MM.1S (cell line): ENCODE results near the gene DUSP3.

Experiments used
- DNase-seq: peaks from one replicate; pipeline ENCODE4 v3.0.0-alpha.2; 2015
- H2AFZ ChIP-seq: fragments of 300-600 bp; sonication (generic); 2 replicates; pipeline ENCODE4 v1.6.0; 2016; ENCODE audit warnings: antibody characterized with exemption, low read length
- H3F3A ChIP-seq: fragments of 300-600 bp; sonication (generic); 2 replicates; pipeline ENCODE4 v1.6.1; 2016; ENCODE audit warnings: mild to moderate bottlenecking, antibody characterized with exemption, low read length, moderate library complexity, mixed read lengths; ENCODE audit not compliant: insufficient read depth
- H3K27ac ChIP-seq: fragments of 300-600 bp; sonication (generic); 2 replicates; pipeline ENCODE4 v1.5.1; 2016; ENCODE audit warnings: mild to moderate bottlenecking, low read length
- H3K27me3 ChIP-seq: fragments of 300-600 bp; sonication (generic); replicated peaks from 2 replicates; pipeline ENCODE4 v1.6.0; 2016; ENCODE audit warnings: low read length; ENCODE audit not compliant: insufficient read depth
- H3K36me3 ChIP-seq: fragments of 300-600 bp; sonication (generic); replicated peaks from 2 replicates; pipeline ENCODE4 v1.6.1; 2016; ENCODE audit warnings: mild to moderate bottlenecking, low read length, mixed read lengths; ENCODE audit not compliant: insufficient read depth
- H3K4me1 ChIP-seq: fragments of 300-600 bp; sonication (generic); 2 replicates; pipeline ENCODE4 v1.6.1; 2016; ENCODE audit warnings: low read length, mixed read lengths
- H3K4me2 ChIP-seq: fragments of 300-600 bp; sonication (generic); 2 replicates; pipeline ENCODE4 v1.6.0; 2016; ENCODE audit warnings: low read depth, low read length
- H3K4me3 ChIP-seq: fragments of 300-600 bp; sonication (generic); 2 replicates; pipeline ENCODE4 v1.5.1; 2016; ENCODE audit warnings: low read length, mixed read lengths
- H3K79me2 ChIP-seq: fragments of 300-600 bp; sonication (generic); 2 replicates; pipeline ENCODE4 v1.6.1; 2016; ENCODE audit warnings: mixed run types, low read length, mixed read lengths
- H3K9ac ChIP-seq: fragments of 300-600 bp; sonication (generic); 2 replicates; pipeline ENCODE4 v1.6.1; 2016; ENCODE audit warnings: low read length, mixed read lengths
- H3K9me2 ChIP-seq: fragments of 300-600 bp; sonication (generic); replicated peaks from 2 replicates; pipeline ENCODE4 v1.6.1; 2016; ENCODE audit warnings: mild to moderate bottlenecking, low read length, mixed read lengths; ENCODE audit not compliant: insufficient read depth
- H3K9me3 ChIP-seq: fragments of 300-600 bp; sonication (generic); replicated peaks from 2 replicates; pipeline ENCODE4 v1.6.1; 2016; ENCODE audit warnings: mild to moderate bottlenecking, low read length, mixed read lengths; ENCODE audit not compliant: insufficient read depth
- H4K20me1 ChIP-seq: fragments of 300-600 bp; sonication (generic); 2 replicates; pipeline ENCODE4 v1.6.1; 2016; ENCODE audit warnings: mild to moderate bottlenecking, low read length, moderate library complexity, mixed read lengths; ENCODE audit not compliant: insufficient read depth
- EZH2 ChIP-seq: fragments of 300-600 bp; sonication (generic); optimal IDR thresholded peaks from 2 replicates; pipeline ENCODE3; 2017; ENCODE audit warnings: low read depth, mild to moderate bottlenecking, antibody characterized with exemption, low read length, mixed read lengths
- EZH2phosphoT487 ChIP-seq: fragments of 300-600 bp; sonication (generic); IDR thresholded peaks from 2 replicates; pipeline ENCODE4 v1.6.1; 2018; ENCODE audit warnings: antibody characterized with exemption, low read length
- TF ChIP-seq, protein P1 (sequence below): fragments of 300-600 bp; sonication (generic); IDR thresholded peaks from 2 replicates; pipeline ENCODE4 v1.5.1; 2016; ENCODE audit warnings: antibody characterized with exemption, low read length, mixed read lengths

The DUSP3 gene

DNA sequence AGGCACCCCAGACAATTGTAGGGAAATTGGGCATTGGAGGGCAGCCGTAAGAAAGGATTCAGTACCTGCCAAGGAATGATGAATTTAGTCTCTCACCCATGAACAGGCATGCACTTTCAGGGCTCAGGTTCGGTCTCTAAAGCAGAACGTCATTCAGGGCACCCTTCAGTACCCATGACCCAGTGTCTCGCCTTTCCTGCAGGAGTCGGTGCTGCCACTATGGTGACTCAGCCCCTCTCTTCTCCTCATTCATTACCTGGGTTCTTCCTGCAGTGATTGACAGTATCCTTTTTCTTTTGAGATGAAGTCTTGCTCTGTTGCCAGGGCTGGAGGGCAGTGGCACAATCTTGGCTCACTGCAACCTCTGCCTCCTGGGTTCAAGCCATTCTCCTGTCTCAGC, 28.6 kb downstream of the DUSP3 start:
- Histone ChIP-seq H3K36me3 (no peaks in the 10 kb centered on the region), H3F3A (no peaks in the 10 kb centered on the region), H3K27ac (no peak overlapping the region), H4K20me1 (no peaks in the 10 kb centered on the region), H3K27me3 (peaks cover 91% of the 10 kb centered on the region), H3K9me2 (no peaks in the 10 kb centered on the region), H2AFZ (no peak overlapping the region), H3K4me3 (no peak overlapping the region), H3K4me2 (no peak overlapping the region), H3K9me3 (no peaks in the 10 kb centered on the region), H3K4me1 (no peaks in the 10 kb centered on the region), H3K9ac (no peak overlapping the region), H3K79me2 (no peaks in the 10 kb centered on the region)
- no peak for DNase-seq
- TF ChIP-seq EZH2, result no peak
- TF ChIP-seq, protein P1, sequence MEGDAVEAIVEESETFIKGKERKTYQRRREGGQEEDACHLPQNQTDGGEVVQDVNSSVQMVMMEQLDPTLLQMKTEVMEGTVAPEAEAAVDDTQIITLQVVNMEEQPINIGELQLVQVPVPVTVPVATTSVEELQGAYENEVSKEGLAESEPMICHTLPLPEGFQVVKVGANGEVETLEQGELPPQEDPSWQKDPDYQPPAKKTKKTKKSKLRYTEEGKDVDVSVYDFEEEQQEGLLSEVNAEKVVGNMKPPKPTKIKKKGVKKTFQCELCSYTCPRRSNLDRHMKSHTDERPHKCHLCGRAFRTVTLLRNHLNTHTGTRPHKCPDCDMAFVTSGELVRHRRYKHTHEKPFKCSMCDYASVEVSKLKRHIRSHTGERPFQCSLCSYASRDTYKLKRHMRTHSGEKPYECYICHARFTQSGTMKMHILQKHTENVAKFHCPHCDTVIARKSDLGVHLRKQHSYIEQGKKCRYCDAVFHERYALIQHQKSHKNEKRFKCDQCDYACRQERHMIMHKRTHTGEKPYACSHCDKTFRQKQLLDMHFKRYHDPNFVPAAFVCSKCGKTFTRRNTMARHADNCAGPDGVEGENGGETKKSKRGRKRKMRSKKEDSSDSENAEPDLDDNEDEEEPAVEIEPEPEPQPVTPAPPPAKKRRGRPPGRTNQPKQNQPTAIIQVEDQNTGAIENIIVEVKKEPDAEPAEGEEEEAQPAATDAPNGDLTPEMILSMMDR, result no peak
- no peak for TF ChIP-seq EZH2phosphoT487

GRCh38 chr17:43745541-43745940, 33.2 kb downstream of the DUSP3 start:
- H3K4me3 ChIP-seq, result no peak overlapping the region
- no peaks in the 10 kb centered on the region for H3K9me3 ChIP-seq
- no peak overlapping the region for H3K9ac ChIP-seq
- no peak overlapping the region for H3K4me2 ChIP-seq
- no peak for DNase-seq
- H3K79me2 ChIP-seq, result no peaks in the 10 kb centered on the region
- no peaks in the 10 kb centered on the region for H3F3A ChIP-seq
- peaks cover 82% of the 10 kb centered on the region for H3K27me3 ChIP-seq
- H3K27ac ChIP-seq, result no peak overlapping the region
- TF ChIP-seq, protein P1, result no peak
- no peak for TF ChIP-seq EZH2
- TF ChIP-seq EZH2phosphoT487, result no peak
- no peaks in the 10 kb centered on the region for H3K36me3 ChIP-seq
- H3K9me2 ChIP-seq, result no peaks in the 10 kb centered on the region
- H2AFZ ChIP-seq, result no peak overlapping the region
- no peaks in the 10 kb centered on the region for H4K20me1 ChIP-seq
- no peaks in the 10 kb centered on the region for H3K4me1 ChIP-seq

GRCh38 chr17:43741636-43742035, 37.1 kb downstream of the DUSP3 start:
- H3K27me3 ChIP-seq, result peaks cover 60% of the 10 kb centered on the region
- no peaks in the 10 kb centered on the region for H3F3A ChIP-seq
- DNase-seq, result no peak
- no peaks in the 10 kb centered on the region for H3K79me2 ChIP-seq
- no peaks in the 10 kb centered on the region for H3K36me3 ChIP-seq
- H3K9ac ChIP-seq, result no peak overlapping the region
- H3K9me3 ChIP-seq, result no peaks in the 10 kb centered on the region
- H3K4me1 ChIP-seq, result no peaks in the 10 kb centered on the region
- no peaks in the 10 kb centered on the region for H3K9me2 ChIP-seq
- H3K27ac ChIP-seq, result no peak overlapping the region
- TF ChIP-seq, protein P1, result no peak
- TF ChIP-seq EZH2phosphoT487 (no peak), EZH2 (no peak)
- no peaks in the 10 kb centered on the region for H4K20me1 ChIP-seq
- H3K4me3 ChIP-seq, result no peak overlapping the region
- H3K4me2 ChIP-seq, result no peak overlapping the region
- no peak overlapping the region for H2AFZ ChIP-seq
